Karpas-422 (cell line): ENCODE results near the gene DCST2. TPM values are rescaled to one million over a fixed set of nuclear protein-coding genes. Genes with fewer than 3 reads are reported as not detected.

Source experiments
- DNase-seq: peaks from one replicate; pipeline ENCODE4 v3.0.0-alpha.2; 2015
- H2AFZ ChIP-seq: fragments of 200-600 bp; sonication (generic); 2 replicates; pipeline ENCODE4 v1.6.1; 2014; ENCODE audit warnings: antibody characterized with exemption, low read length, mixed read lengths
- H3K27ac ChIP-seq: fragments of 200-600 bp; sonication (generic); 2 replicates; pipeline ENCODE4 v1.5.1; 2014; ENCODE audit warnings: mild to moderate bottlenecking, low read length, moderate library complexity
- H3K27me3 ChIP-seq: fragments of 200-600 bp; sonication (generic); 2 replicates; pipeline ENCODE4 v1.6.1; 2014; ENCODE audit warnings: low read length, mixed read lengths
- H3K36me3 ChIP-seq: fragments of 200-600 bp; sonication (generic); 2 replicates; pipeline ENCODE4 v1.6.1; 2014; ENCODE audit warnings: low read length, mixed read lengths; ENCODE audit not compliant: insufficient read depth
- H3K4me1 ChIP-seq: fragments of 200-600 bp; sonication (generic); 2 replicates; pipeline ENCODE4 v1.6.1; 2014; ENCODE audit warnings: mild to moderate bottlenecking, low read length, mixed read lengths
- H3K4me2 ChIP-seq: fragments of 200-600 bp; sonication (generic); 2 replicates; pipeline ENCODE4 v1.6.1; 2014; ENCODE audit warnings: low read length, low read depth, mild to moderate bottlenecking; ENCODE audit not compliant: poor library complexity, severe bottlenecking
- H3K4me3 ChIP-seq: fragments of 200-600 bp; sonication (generic); 2 replicates; pipeline ENCODE4 v1.5.1; 2014; ENCODE audit warnings: mild to moderate bottlenecking, antibody characterized with exemption, low read length, mixed read lengths
- H3K79me2 ChIP-seq: fragments of 200-600 bp; sonication (generic); 2 replicates; pipeline ENCODE4 v1.6.1; 2014; ENCODE audit warnings: mild to moderate bottlenecking, low read length, mixed read lengths
- H3K9ac ChIP-seq: fragments of 200-600 bp; sonication (generic); 2 replicates; pipeline ENCODE4 v1.6.0; 2014; ENCODE audit warnings: low read length
- H3K9me2 ChIP-seq: fragments of 200-600 bp; sonication (generic), shearing (Covaris generic); replicated peaks from 2 replicates; pipeline ENCODE4 v1.6.0; 2014; ENCODE audit warnings: mild to moderate bottlenecking, low read length, moderate library complexity; ENCODE audit not compliant: insufficient read depth
- H3K9me3 ChIP-seq: fragments of 300-700, 200-600 bp; sonication (generic); 2 replicates; pipeline ENCODE4 v1.6.1; 2014; ENCODE audit warnings: low read length, mixed read lengths
- H4K20me1 ChIP-seq: fragments of 200-600 bp; sonication (generic); 2 replicates; pipeline ENCODE4 v1.6.1; 2014; ENCODE audit warnings: mild to moderate bottlenecking, antibody characterized with exemption, low read length, low read depth; ENCODE audit not compliant: insufficient read depth
- total RNA-seq: library from RNA; depleted of rRNA; stranded (reverse); fragments of >200 nt; shearing (Covaris generic); gene quantifications from 2 replicates; pipeline ENCODE4 v1.2.3, GENCODE V29; 2014; ENCODE audit warnings: low replicate concordance; rRNA removed

DCST2 gene
- 1.3 and 3.5 TPM in 2 replicates for total RNA-seq

GRCh38 chr1:155033524-155033923 is at the start of gene DCST2, which contains the start of gene DCST1:
TSS of gene DCST2 (minus strand) at chr1:155033781. CDS start at chr1:155033701, 80 bp downstream.
TSS of gene DCST1 (plus strand) at chr1:155033824. CDS start at chr1:155034037, 213 bp downstream.
- no peak within 1 kb of the TSS for H3K4me2 ChIP-seq
- H3K9me3 ChIP-seq, result no peaks in the 10 kb centered on the region
- H3K9me2 ChIP-seq, result no peaks in the 10 kb centered on the region
- H3K27ac ChIP-seq, result no peak within 1 kb of the TSS
- H4K20me1 ChIP-seq, result no peaks in the 10 kb centered on the region
- H3K36me3 ChIP-seq, result no peaks in the 10 kb centered on the region
- H3K9ac ChIP-seq, result no peak within 1 kb of the TSS
- H3K27me3 ChIP-seq, result no peaks in the 10 kb centered on the region
- H2AFZ ChIP-seq, result no peak within 1 kb of the TSS
- no peaks in the 10 kb centered on the region for H3K4me1 ChIP-seq
- no peak for DNase-seq
- no peaks in the 10 kb centered on the region for H3K79me2 ChIP-seq
- no peak within 1 kb of the TSS for H3K4me3 ChIP-seq

- Histone ChIP-seq H3K79me2 (no peaks in the 10 kb centered on the region), H3K9ac (no peak overlapping the region), H2AFZ (no peak overlapping the region), H3K36me3 (no peaks in the 10 kb centered on the region), H3K4me2 (peak overlapping the region; percentile 3), H3K9me3 (no peaks in the 10 kb centered on the region), H3K27ac (no peak overlapping the region), H3K4me3 (no peak overlapping the region), H4K20me1 (0 out of 2 replicates have a peak, but pooled peaks cover 3% of the 10 kb centered on the region), H3K9me2 (no peaks in the 10 kb centered on the region), H3K27me3 (no peaks in the 10 kb centered on the region), H3K4me1 (peaks cover 78% of the 10 kb centered on the region)
- DNase-seq, result no peak
These were observed 49.5 kb upstream of the DCST2 start for GRCh38 chr1:155083052-155083541.

- H3K4me1 ChIP-seq, result peaks cover 78% of the 10 kb centered on the region
- no peak overlapping the region for H2AFZ ChIP-seq
- H3K4me3 ChIP-seq, result no peak overlapping the region
- H3K9ac ChIP-seq, result no peak overlapping the region
- DNase-seq, result peak; percentile 62
- H3K27ac ChIP-seq, result no peak overlapping the region
- no peaks in the 10 kb centered on the region for H3K79me2 ChIP-seq
- peak overlapping the region; percentile 3 for H3K4me2 ChIP-seq
- H4K20me1 ChIP-seq, result 0 out of 2 replicates have a peak, but pooled peaks cover 3% of the 10 kb centered on the region
- no peaks in the 10 kb centered on the region for H3K36me3 ChIP-seq
- no peaks in the 10 kb centered on the region for H3K27me3 ChIP-seq
- no peaks in the 10 kb centered on the region for H3K9me3 ChIP-seq
- no peaks in the 10 kb centered on the region for H3K9me2 ChIP-seq
These were observed 48.9 kb upstream of the DCST2 start for GRCh38 chr1:155082301-155083051.

DNA sequence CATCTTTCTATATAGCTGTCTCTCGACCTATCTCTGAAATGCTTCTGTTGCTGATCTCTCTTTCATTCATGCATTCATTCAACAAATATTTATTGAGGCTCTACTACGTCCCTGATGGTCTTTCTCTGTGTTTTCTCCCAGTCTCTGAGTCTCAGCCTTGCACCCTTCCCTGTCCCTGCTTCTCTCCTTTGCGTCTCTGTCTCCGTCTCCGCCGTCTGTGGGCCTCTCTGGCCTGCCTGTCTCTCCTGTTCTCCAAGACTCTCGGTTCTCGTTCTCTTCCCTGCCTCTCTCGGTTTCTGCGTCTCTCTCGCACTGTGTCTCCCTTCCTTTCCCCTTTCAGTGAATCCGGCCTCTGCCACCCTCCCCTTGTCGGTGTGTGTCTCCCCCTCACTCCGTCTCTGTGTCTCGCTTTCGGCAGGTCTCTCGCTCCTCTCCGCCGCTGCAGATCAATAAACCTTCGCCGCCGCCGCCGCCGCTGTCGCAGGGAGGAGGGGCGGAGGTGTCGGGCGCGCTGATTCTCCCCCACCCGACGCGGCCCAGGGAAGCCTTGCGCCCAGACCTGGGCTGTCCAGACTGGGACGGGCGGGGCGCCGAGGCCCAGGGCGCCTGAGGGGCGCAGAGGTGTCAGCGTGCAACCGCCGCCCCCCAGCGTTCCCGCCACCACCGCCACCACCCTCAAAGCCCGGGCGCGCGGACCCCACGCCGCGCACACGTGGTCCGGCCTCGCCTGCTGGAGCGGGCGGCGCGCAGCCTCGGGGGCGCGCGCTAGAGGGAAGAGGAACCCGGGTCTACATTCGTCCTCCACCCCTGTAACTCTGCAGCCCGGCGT is 48.1 kb upstream of the DCST2 start:
- Histone ChIP-seq H3K9me2 (no peaks in the 10 kb centered on the region), H3K9me3 (no peaks in the 10 kb centered on the region), H3K4me3 (no peak overlapping the region), H3K27me3 (no peaks in the 10 kb centered on the region), H3K27ac (no peak overlapping the region), H4K20me1 (0 out of 2 replicates have a peak, but pooled peaks cover 3% of the 10 kb centered on the region), H3K79me2 (no peaks in the 10 kb centered on the region), H2AFZ (no peak overlapping the region), H3K9ac (no peak overlapping the region), H3K4me2 (peak overlapping the region; percentile 17), H3K36me3 (no peaks in the 10 kb centered on the region), H3K4me1 (peaks cover 74% of the 10 kb centered on the region)
- DNase-seq, result no peak

DNA sequence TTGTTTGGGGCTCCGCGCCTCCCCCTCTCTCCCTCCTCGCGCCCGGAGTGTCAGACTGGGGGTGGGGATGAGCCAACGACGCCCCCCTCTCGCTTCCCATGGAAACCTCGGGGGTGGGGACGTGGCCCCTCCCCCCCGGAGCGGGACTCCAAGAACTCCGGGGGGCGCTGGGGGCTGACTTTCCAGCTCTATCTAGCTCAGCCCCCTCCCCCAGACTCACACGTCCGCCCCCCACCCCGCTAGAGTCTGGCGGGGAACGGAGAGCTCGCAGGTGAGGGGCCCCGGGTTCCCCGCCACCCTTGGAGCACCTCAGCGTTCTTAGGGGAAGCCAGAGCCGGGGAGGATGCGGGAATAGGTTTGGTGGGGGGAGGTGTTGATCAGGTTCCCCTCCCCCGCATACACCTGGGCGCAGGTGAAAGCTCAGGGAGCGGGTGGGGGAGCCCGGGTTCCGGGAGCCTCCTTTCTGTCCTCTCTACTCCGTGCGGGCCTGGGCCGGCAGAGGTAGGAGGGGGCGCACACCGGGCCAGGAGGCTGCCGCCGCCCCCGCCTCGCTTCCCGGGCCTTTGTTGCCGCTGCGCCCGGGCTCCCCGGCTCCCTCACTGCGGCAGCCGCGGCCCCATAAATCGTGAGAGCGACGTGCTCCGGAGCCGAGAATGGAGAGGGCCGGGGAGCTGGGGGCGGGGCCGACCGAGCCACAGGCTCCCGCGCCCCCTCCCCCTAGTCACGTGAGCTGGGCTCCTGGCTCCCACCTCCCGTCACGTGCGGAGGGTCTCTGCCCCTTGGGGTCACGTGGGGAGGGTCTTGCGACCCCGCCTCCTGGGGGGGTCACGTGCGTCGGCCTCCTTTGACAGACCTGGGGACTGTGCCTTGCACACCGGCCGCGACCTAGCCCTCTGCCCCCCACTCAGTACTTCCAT is 47.0 kb upstream of the DCST2 start:
- H3K4me1 ChIP-seq, result peaks cover 64% of the 10 kb centered on the region
- H3K4me2 ChIP-seq, result peak overlapping the region; percentile 46
- no peaks in the 10 kb centered on the region for H3K36me3 ChIP-seq
- H4K20me1 ChIP-seq, result 0 out of 2 replicates have a peak, but pooled peaks cover 3% of the 10 kb centered on the region
- H3K9me2 ChIP-seq, result no peaks in the 10 kb centered on the region
- H2AFZ ChIP-seq, result no peak overlapping the region
- H3K4me3 ChIP-seq, result no peak overlapping the region; the same call in 1 of the 2 replicates
- H3K9me3 ChIP-seq, result no peaks in the 10 kb centered on the region
- no peaks in the 10 kb centered on the region for H3K79me2 ChIP-seq
- peak; percentile 61 for DNase-seq
- H3K9ac ChIP-seq, result 0 out of 2 replicates have a peak overlapping the region, but pooled peaks have one; percentile 2
- H3K27me3 ChIP-seq, result no peaks in the 10 kb centered on the region
- no peak overlapping the region for H3K27ac ChIP-seq

DNA sequence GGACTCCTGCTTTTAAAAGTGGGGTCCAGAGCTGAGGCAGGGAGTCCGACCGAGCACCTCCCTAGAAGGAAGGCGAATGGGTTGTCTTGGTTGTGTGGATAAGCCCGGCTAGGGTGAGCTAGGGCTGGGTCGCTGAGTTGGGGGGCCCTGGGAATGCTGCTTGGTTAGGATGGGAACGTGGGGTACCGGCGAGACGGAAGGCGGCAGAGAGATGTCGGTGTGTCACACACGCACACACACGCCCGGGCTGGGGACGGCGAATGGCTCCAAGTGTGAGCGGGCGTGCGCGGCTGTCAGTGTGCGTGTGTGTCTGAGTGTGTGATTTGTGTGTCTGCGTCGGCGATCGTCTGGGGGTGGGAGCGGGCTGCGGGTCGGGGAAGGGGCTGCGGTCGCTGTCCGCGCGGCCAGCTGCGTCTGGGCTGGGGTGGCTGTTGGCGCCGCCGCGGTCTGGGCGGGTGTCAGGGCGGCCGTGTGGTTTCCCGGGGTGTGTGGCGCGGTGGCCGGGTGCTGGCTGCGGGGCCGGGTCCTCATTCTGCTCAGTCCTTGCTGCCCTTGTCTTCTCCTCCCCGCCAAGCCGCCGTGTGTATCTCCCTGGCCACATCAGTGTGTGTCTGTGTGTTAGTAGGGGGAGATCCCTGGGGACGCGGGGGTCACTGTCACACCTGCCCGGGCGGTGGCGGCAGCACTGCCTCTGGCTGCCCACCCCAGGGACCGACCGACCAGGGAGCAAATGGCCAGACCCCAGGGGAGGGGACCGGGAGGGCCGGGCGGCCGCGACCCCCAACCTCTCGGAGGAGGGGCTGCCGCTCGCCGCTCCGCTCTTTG is 46.1 kb upstream of the DCST2 start:
- DNase-seq, result no peak

DNA sequence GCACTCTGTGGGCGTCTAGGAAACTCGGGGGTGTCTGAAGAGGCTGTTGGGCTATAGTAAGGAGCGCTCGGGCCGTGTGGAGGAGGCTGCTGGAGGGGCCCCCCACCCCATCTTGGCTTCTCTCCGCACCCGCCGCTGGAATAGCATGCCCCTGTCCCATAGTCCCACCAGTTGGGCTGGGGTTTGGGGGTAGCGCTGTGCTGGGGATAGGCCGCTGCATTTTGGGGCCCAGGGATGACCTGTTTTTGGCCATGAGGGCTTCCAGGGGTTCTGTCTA is 45.6 kb upstream of the DCST2 start:
- H3K4me1 ChIP-seq, result peaks cover 56% of the 10 kb centered on the region
- H3K79me2 ChIP-seq, result no peaks in the 10 kb centered on the region
- peak overlapping the region; percentile 56; the same call in 1 of the 2 replicates for H2AFZ ChIP-seq
- no peak overlapping the region for H3K27ac ChIP-seq
- no peaks in the 10 kb centered on the region for H3K9me3 ChIP-seq
- peak overlapping the region; percentile 78 for H3K4me2 ChIP-seq
- 0 out of 2 replicates have a peak, but pooled peaks cover 3% of the 10 kb centered on the region for H4K20me1 ChIP-seq
- peak overlapping the region; percentile 62 for H3K9ac ChIP-seq
- peak overlapping the region; percentile 68 for H3K4me3 ChIP-seq
- H3K27me3 ChIP-seq, result no peaks in the 10 kb centered on the region
- no peak for DNase-seq
- no peaks in the 10 kb centered on the region for H3K36me3 ChIP-seq
- H3K9me2 ChIP-seq, result no peaks in the 10 kb centered on the region

More for the DNA sequence above, 46.1 kb upstream of the DCST2 start:
- Histone ChIP-seq H3K9me2 (no peaks in the 10 kb centered on the region), H3K27ac (no peak overlapping the region), H3K9me3 (no peaks in the 10 kb centered on the region), H3K4me2 (peak overlapping the region; percentile 78), H2AFZ (no peak overlapping the region), H4K20me1 (0 out of 2 replicates have a peak, but pooled peaks cover 3% of the 10 kb centered on the region), H3K79me2 (no peaks in the 10 kb centered on the region), H3K4me1 (peaks cover 61% of the 10 kb centered on the region), H3K36me3 (no peaks in the 10 kb centered on the region), H3K27me3 (no peaks in the 10 kb centered on the region), H3K4me3 (peak overlapping the region; percentile 68; the same call in 1 of the 2 replicates), H3K9ac (peak overlapping the region; percentile 62)
